ENCODE data around the gene SLC41A2.
"Not testable (repeated sequence)": the region's sequence is repeated elsewhere in the genome, so short reads cannot be mapped to it uniquely, and the experiment has no call there.

Gene SLC41A2

DNA sequence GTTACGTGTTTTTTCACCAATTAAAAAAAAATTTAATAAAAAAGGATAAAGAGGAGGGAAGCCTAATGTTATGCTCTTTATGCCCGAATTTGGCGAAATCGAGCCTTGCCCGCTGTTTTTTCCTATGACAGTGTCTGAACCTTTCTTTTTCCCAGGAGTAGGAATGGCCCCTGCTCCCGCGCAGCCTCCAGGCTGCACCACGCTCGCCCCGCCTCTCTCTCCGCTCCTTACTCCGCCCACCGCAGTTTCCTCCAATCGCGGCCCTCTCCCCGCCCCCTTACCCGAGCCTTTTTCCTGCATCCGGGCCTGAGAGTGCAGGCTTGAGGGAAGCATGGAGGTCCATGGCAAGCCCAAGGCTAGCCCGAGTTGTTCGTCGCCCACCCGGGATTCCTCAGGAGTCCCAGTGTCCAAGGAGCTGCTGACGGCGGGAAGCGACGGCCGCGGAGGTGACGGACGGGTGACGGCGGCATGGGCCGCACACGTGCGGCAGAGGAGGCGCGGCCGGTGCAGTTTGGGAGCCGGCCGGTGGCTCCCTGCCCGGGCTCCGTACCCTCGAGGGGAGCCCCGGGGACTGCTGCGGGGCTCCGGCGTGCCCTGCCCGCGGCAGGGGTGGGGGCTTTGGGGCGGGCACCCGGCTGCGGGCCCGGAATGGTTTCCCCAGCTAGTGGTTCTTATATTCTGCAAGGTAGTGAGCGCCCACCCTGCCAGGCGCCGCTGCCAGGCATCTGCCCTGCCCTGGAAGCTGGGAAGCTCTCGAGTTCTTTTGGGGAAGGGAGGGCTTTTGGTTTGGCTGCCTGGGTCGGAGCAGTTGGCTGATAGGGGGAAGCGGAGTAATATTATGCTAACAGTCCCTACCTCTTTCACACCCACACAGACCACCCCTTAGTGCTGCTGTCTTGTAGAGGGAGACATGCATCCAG lies 28.2 kb upstream of the SLC41A2 start, which contains the start of gene NOPCHAP1:
TSS of gene NOPCHAP1 (plus strand) at position 295 of the 920 bp plus-strand sequence. CDS start at position 332, 37 bp downstream.
- H4K20me1 ChIP-seq (ENCODE audit: insufficient read depth): no peaks in the 10 kb centered on the region
- H3K79me2 ChIP-seq (ENCODE audit: insufficient read depth, low read depth): peaks cover 14% of the 10 kb centered on the region; the same call in 1 of the 2 replicates
- H3K27me3 ChIP-seq (ENCODE audit: insufficient read depth, low read depth): no peaks in the 10 kb centered on the region
- peaks cover 9% of the 10 kb centered on the region for H3K4me1 ChIP-seq (ENCODE audit: low read depth, poor library complexity, severe bottlenecking)
- H3K36me3 ChIP-seq (ENCODE audit: insufficient read depth): no peaks in the 10 kb centered on the region
- peak within 1 kb of the TSS; percentile 23; the same call in 1 of the 2 replicates for H3K27ac ChIP-seq
- TF ChIP-seq, protein P1, sequence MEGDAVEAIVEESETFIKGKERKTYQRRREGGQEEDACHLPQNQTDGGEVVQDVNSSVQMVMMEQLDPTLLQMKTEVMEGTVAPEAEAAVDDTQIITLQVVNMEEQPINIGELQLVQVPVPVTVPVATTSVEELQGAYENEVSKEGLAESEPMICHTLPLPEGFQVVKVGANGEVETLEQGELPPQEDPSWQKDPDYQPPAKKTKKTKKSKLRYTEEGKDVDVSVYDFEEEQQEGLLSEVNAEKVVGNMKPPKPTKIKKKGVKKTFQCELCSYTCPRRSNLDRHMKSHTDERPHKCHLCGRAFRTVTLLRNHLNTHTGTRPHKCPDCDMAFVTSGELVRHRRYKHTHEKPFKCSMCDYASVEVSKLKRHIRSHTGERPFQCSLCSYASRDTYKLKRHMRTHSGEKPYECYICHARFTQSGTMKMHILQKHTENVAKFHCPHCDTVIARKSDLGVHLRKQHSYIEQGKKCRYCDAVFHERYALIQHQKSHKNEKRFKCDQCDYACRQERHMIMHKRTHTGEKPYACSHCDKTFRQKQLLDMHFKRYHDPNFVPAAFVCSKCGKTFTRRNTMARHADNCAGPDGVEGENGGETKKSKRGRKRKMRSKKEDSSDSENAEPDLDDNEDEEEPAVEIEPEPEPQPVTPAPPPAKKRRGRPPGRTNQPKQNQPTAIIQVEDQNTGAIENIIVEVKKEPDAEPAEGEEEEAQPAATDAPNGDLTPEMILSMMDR (conservative IDR thresholded peaks at IDR 0.05; ENCODE audit: low read depth, low read length): no peak
- H2AFZ ChIP-seq (ENCODE audit: low read depth): peak within 1 kb of the TSS; percentile 83
- peak within 1 kb of the TSS; percentile 54; the same call in 1 of the 2 replicates for H3K9ac ChIP-seq
- peak within 1 kb of the TSS; percentile 62 for H3K4me2 ChIP-seq
- H3K4me3 ChIP-seq (IDR thresholded peaks at IDR 0.05; ENCODE audit: insufficient read depth, low read depth, low read length): no peak within 1 kb of the TSS

DNA sequence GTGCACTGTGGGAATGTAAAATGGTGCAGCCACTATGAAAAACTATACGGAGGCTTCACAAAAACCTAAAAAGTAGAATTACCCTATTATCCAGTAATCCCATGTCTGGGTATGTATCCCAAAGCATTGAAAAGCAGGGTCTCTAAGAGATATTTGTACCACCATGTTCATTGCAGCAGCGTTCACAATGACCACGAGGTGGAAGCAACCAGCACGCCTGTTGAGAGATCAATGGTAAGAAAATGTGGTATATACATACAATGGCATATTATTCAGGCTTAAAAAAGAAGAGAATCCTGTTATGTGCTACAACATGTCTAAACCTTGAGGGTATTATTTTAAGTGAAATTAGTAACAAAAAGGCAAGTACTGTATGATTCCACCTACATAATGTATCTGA lies 27.1 kb upstream of the SLC41A2 start:
- peak overlapping the region; percentile 62 for H3K4me2 ChIP-seq
- H3K9ac ChIP-seq: peak overlapping the region; percentile 54; the same call in 1 of the 2 replicates
- H3K27me3 ChIP-seq (ENCODE audit: insufficient read depth, low read depth): no peaks in the 10 kb centered on the region
- H2AFZ ChIP-seq (ENCODE audit: low read depth): peak overlapping the region; percentile 83
- H3K36me3 ChIP-seq (ENCODE audit: insufficient read depth): no peaks in the 10 kb centered on the region
- peaks cover 14% of the 10 kb centered on the region; the same call in 1 of the 2 replicates for H3K79me2 ChIP-seq (ENCODE audit: insufficient read depth, low read depth)
- no peak overlapping the region for H3K4me3 ChIP-seq (IDR thresholded peaks at IDR 0.05; ENCODE audit: insufficient read depth, low read depth, low read length)
- TF ChIP-seq, protein P1 (conservative IDR thresholded peaks at IDR 0.05; ENCODE audit: low read depth, low read length): 0 out of 2 replicates have a peak, but pooled peaks have one; percentile 14
- peaks cover 9% of the 10 kb centered on the region for H3K4me1 ChIP-seq (ENCODE audit: low read depth, poor library complexity, severe bottlenecking)
- no peaks in the 10 kb centered on the region for H4K20me1 ChIP-seq (ENCODE audit: insufficient read depth)
- H3K27ac ChIP-seq: peak overlapping the region; percentile 23; the same call in 1 of the 2 replicates

DNA sequence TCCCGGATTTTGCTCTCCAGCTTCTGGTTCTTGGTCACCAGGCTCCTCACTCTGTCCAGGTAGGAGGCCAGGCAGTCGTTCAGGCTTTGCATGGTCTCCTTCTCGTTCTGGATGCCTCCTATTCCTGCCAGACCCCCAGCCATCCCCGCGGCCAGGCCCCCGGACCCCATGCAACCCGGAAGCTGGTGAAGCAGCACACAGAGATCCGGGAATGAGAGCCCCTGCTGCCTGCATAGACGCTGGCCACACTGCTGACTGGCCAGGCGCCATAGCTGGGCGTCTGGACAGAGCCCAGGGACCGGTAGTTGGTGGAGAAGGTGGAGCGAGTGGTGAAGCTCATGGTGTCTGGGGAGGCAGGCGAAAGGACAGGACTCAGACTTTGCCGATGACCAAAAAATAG lies 19.6 kb upstream of the SLC41A2 start:
- not testable (repeated sequence) for H3K4me1 ChIP-seq (ENCODE audit: low read depth, poor library complexity, severe bottlenecking); H3K27ac ChIP-seq; H3K9ac ChIP-seq; H3K36me3 ChIP-seq (ENCODE audit: insufficient read depth); H3K27me3 ChIP-seq (ENCODE audit: insufficient read depth, low read depth); H2AFZ ChIP-seq (ENCODE audit: low read depth); H3K4me3 ChIP-seq (IDR thresholded peaks at IDR 0.05; ENCODE audit: insufficient read depth, low read depth, low read length); H3K4me2 ChIP-seq; H4K20me1 ChIP-seq (ENCODE audit: insufficient read depth); H3K79me2 ChIP-seq (ENCODE audit: insufficient read depth, low read depth)

DNA sequence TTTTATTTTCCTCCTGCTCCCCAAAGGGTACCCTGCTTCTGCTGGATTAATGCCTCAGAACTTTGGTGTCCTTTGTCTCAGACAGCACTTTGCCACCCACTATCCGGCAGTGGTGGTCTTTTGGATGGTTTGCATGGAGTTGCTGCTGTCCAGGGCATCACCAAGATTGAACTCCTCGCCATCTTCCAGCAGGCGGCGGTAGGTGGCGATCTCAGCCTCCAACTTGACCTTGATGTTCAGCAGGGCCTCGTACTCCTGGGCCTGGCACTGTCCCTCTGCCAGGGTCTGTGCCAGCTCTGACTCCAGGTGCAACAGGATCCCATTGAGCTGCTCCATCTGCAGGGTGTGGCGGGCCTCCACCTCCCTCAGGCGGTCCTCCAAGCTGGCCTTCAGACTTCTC lies 18.6 kb upstream of the SLC41A2 start:
- H3K79me2 ChIP-seq (ENCODE audit: insufficient read depth, low read depth): no peaks in the 10 kb centered on the region
- no peaks in the 10 kb centered on the region for H3K4me1 ChIP-seq (ENCODE audit: low read depth, poor library complexity, severe bottlenecking)
- no peaks in the 10 kb centered on the region for H4K20me1 ChIP-seq (ENCODE audit: insufficient read depth)
- H3K4me2 ChIP-seq: no peak overlapping the region
- H3K27ac ChIP-seq: no peak overlapping the region
- no peaks in the 10 kb centered on the region for H3K36me3 ChIP-seq (ENCODE audit: insufficient read depth)
- H3K9ac ChIP-seq: no peak overlapping the region
- no peak overlapping the region for H3K4me3 ChIP-seq (IDR thresholded peaks at IDR 0.05; ENCODE audit: insufficient read depth, low read depth, low read length)
- no peaks in the 10 kb centered on the region for H3K27me3 ChIP-seq (ENCODE audit: insufficient read depth, low read depth)
- H2AFZ ChIP-seq (ENCODE audit: low read depth): no peak overlapping the region
- TF ChIP-seq, protein P1 (conservative IDR thresholded peaks at IDR 0.05; ENCODE audit: low read depth, low read length): no peak
